GM21619 (cell line): ENCODE results near the gene LCE2C.
"Not testable (repeated sequence)": the region's sequence is repeated elsewhere in the genome, so short reads cannot be mapped to it uniquely, and the experiment has no call there.

Experiments used
- ATAC-seq: cut with Tn5 transposase; IDR thresholded peaks from one replicate; pipeline ENCODE4 v1.9.1; 2021; ENCODE audit not compliant: unreplicated experiment

The LCE2C gene

GRCh38 chr1:152674983-152675382 is at the start of gene LCE2C:
Gene LCE2C, plus strand, starts transcription at chr1:152675279. Its CDS starts 737 bp downstream, at chr1:152676016.
- not testable (repeated sequence) for ATAC-seq

- no peak for ATAC-seq
These were observed 48.3 kb upstream of the LCE2C start for GRCh38 chr1:152626744-152627143.

GRCh38 chr1:152630596-152630995 is 44.5 kb upstream of the LCE2C start:
- no peak for ATAC-seq

- no peak for ATAC-seq
These were observed 34.7 kb upstream of the LCE2C start for GRCh38 chr1:152640351-152640750.

GRCh38 chr1:152643945-152644344 is 31.1 kb upstream of the LCE2C start:
- ATAC-seq: no peak

- ATAC-seq: no peak
These were observed 29.9 kb upstream of the LCE2C start for GRCh38 chr1:152645146-152645545.

GRCh38 chr1:152646656-152647055 is 28.4 kb upstream of the LCE2C start:
- no peak for ATAC-seq

GRCh38 chr1:152654110-152654509 is 21.0 kb upstream of the LCE2C start:
- no peak for ATAC-seq

GRCh38 chr1:152656459-152656858 is 18.6 kb upstream of the LCE2C start:
- ATAC-seq: no peak

- no peak for ATAC-seq
These were observed 17.4 kb upstream of the LCE2C start for GRCh38 chr1:152657677-152658076.

GRCh38 chr1:152658649-152659048 is 16.4 kb upstream of the LCE2C start:
- ATAC-seq: no peak

GRCh38 chr1:152663098-152663497 is 12.0 kb upstream of the LCE2C start, which contains the start of gene LCE2D:
Gene LCE2D, plus strand, starts transcription at chr1:152663380. Its CDS starts 726 bp downstream, at chr1:152664106.
- no peak for ATAC-seq

GRCh38 chr1:152666171-152666570 is 8.9 kb upstream of the LCE2C start:
- ATAC-seq: not testable (repeated sequence)

- ATAC-seq: no peak
These were observed 7.4 kb upstream of the LCE2C start for GRCh38 chr1:152667648-152668047.

- no peak for ATAC-seq
These were observed 2.1 kb upstream of the LCE2C start for GRCh38 chr1:152673016-152673415.

GRCh38 chr1:152679459-152679858 is 4.4 kb downstream of the LCE2C start:
- no peak for ATAC-seq

GRCh38 chr1:152681616-152682015 is 6.5 kb downstream of the LCE2C start:
- ATAC-seq: no peak

GRCh38 chr1:152683846-152684245 is 8.8 kb downstream of the LCE2C start:
- ATAC-seq: no peak

- ATAC-seq: not testable (repeated sequence)
These were observed 10.7 kb downstream of the LCE2C start, which contains the start of gene LCE2B for GRCh38 chr1:152685823-152686222. Gene LCE2B, plus strand, starts transcription at chr1:152686123. Its CDS starts 721 bp downstream, at chr1:152686844.

- ATAC-seq: no peak
These were observed 22.9 kb downstream of the LCE2C start, which contains the start of gene LCE2A for GRCh38 chr1:152697701-152698600. Gene LCE2A, plus strand, starts transcription at chr1:152698345. Its CDS starts 557 bp downstream, at chr1:152698902.

GRCh38 chr1:152699746-152700145 is 24.7 kb downstream of the LCE2C start:
- no peak for ATAC-seq

GRCh38 chr1:152707860-152708259 is 32.8 kb downstream of the LCE2C start, which contains the start of gene LCE4A:
Gene LCE4A, plus strand, starts transcription at chr1:152708160. Its CDS starts 916 bp downstream, at chr1:152709076.
- ATAC-seq: no peak
